H1 (cell line): ENCODE results near the gene ACSL6. TPM values are rescaled to one million over a fixed set of nuclear protein-coding genes. Genes with fewer than 3 reads are reported as not detected.

Experiments used
- CTBP2 ChIP-seq: IDR thresholded peaks from 2 replicates; pipeline ENCODE4 v1.7.0; 2011; ENCODE audit warnings: borderline replicate concordance, mild to moderate bottlenecking, moderate library complexity, mixed read lengths, low read length; ENCODE audit not compliant: insufficient read depth, insufficient read length
- RBBP5 ChIP-seq: IDR thresholded peaks from 2 replicates; pipeline ENCODE4 v1.7.1; 2012; ENCODE audit warnings: low read depth, mild to moderate bottlenecking, inconsistent platforms, low read length, moderate library complexity, borderline replicate concordance
- polyA plus RNA-seq, 7 experiments: library from polyadenylated mRNA; depleted of rRNA in 3 of 7; stranded (reverse) in 5 of 7; unstranded in 2 of 7; fragments of >200 nt in 5 of 7; fragments of 200-250 nt in 2 of 7; gene quantifications; 1 replicate in 5 of 7; 2 replicates in 1 of 7; 4 replicates in 1 of 7; pipeline versions ENCODE4 v1.2.1 to v1.2.3, GENCODE V29; 2011 to 2013; ENCODE audit warnings: missing spikeins in 2 of 7, mixed read lengths in 2 of 7
- total RNA-seq: library from RNA; stranded (reverse); fragmentation: NEBNext Ultra II Directional; extraction: Animal tissue kit (Norgen Biotek cat#: 25700); gene quantifications from 2 replicates; pipeline ENCODE4 v1.2.1, GENCODE V29; 2021
- TF ChIP-seq, protein P1 (sequence below): fragments of 300-600 bp; sonication (generic); IDR thresholded peaks from 2 replicates; pipeline ENCODE4 v1.7.1; 2012; ENCODE audit warnings: low read length, moderate library complexity, mild to moderate bottlenecking, inconsistent platforms; ENCODE audit not compliant: insufficient replicate concordance
- TF ChIP-seq, protein P2 (sequence below), 3 experiments: IDR thresholded peaks; 1 replicate in 2 of 3; 2 replicates in 1 of 3; pipeline versions ENCODE4 v1.5.1 to v1.6.1; 2011; ENCODE audit warnings: low read length in 3 of 3, mild to moderate bottlenecking in 3 of 3, inconsistent platforms in 2 of 3, low read depth in 1 of 3, moderate library complexity in 1 of 3; ENCODE audit not compliant: insufficient read depth in 1 of 3; ENCODE audit errors: control extremely low read depth in 1 of 3

The ACSL6 gene
- total and polyA plus RNA-seq, 2 of the 8 experiments (the other 6 are each of a cell fraction or from before 2014, with no cell fraction given) = 2.3 to 2.4 TPM

DNA sequence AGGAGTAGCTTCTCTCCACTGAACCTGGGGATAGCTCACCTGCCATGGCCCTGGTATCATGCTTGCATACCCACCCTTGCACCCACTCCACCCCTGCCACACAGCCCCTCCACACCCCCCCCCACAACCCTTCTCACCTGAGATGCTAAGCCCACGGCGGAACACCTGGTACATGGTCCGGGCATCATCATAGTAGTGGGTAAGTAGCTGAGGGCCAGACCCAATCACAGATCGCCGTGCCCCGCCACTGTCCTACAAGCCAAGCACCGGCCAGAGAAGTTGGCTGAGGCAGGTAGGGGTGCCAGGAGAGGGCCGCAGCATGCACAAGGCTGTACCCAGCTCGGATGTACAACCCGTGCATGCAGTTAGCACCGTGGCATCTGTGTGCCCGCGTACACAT lies 20.7 kb downstream of the ACSL6 start (continued):
- TF ChIP-seq, protein P1, sequence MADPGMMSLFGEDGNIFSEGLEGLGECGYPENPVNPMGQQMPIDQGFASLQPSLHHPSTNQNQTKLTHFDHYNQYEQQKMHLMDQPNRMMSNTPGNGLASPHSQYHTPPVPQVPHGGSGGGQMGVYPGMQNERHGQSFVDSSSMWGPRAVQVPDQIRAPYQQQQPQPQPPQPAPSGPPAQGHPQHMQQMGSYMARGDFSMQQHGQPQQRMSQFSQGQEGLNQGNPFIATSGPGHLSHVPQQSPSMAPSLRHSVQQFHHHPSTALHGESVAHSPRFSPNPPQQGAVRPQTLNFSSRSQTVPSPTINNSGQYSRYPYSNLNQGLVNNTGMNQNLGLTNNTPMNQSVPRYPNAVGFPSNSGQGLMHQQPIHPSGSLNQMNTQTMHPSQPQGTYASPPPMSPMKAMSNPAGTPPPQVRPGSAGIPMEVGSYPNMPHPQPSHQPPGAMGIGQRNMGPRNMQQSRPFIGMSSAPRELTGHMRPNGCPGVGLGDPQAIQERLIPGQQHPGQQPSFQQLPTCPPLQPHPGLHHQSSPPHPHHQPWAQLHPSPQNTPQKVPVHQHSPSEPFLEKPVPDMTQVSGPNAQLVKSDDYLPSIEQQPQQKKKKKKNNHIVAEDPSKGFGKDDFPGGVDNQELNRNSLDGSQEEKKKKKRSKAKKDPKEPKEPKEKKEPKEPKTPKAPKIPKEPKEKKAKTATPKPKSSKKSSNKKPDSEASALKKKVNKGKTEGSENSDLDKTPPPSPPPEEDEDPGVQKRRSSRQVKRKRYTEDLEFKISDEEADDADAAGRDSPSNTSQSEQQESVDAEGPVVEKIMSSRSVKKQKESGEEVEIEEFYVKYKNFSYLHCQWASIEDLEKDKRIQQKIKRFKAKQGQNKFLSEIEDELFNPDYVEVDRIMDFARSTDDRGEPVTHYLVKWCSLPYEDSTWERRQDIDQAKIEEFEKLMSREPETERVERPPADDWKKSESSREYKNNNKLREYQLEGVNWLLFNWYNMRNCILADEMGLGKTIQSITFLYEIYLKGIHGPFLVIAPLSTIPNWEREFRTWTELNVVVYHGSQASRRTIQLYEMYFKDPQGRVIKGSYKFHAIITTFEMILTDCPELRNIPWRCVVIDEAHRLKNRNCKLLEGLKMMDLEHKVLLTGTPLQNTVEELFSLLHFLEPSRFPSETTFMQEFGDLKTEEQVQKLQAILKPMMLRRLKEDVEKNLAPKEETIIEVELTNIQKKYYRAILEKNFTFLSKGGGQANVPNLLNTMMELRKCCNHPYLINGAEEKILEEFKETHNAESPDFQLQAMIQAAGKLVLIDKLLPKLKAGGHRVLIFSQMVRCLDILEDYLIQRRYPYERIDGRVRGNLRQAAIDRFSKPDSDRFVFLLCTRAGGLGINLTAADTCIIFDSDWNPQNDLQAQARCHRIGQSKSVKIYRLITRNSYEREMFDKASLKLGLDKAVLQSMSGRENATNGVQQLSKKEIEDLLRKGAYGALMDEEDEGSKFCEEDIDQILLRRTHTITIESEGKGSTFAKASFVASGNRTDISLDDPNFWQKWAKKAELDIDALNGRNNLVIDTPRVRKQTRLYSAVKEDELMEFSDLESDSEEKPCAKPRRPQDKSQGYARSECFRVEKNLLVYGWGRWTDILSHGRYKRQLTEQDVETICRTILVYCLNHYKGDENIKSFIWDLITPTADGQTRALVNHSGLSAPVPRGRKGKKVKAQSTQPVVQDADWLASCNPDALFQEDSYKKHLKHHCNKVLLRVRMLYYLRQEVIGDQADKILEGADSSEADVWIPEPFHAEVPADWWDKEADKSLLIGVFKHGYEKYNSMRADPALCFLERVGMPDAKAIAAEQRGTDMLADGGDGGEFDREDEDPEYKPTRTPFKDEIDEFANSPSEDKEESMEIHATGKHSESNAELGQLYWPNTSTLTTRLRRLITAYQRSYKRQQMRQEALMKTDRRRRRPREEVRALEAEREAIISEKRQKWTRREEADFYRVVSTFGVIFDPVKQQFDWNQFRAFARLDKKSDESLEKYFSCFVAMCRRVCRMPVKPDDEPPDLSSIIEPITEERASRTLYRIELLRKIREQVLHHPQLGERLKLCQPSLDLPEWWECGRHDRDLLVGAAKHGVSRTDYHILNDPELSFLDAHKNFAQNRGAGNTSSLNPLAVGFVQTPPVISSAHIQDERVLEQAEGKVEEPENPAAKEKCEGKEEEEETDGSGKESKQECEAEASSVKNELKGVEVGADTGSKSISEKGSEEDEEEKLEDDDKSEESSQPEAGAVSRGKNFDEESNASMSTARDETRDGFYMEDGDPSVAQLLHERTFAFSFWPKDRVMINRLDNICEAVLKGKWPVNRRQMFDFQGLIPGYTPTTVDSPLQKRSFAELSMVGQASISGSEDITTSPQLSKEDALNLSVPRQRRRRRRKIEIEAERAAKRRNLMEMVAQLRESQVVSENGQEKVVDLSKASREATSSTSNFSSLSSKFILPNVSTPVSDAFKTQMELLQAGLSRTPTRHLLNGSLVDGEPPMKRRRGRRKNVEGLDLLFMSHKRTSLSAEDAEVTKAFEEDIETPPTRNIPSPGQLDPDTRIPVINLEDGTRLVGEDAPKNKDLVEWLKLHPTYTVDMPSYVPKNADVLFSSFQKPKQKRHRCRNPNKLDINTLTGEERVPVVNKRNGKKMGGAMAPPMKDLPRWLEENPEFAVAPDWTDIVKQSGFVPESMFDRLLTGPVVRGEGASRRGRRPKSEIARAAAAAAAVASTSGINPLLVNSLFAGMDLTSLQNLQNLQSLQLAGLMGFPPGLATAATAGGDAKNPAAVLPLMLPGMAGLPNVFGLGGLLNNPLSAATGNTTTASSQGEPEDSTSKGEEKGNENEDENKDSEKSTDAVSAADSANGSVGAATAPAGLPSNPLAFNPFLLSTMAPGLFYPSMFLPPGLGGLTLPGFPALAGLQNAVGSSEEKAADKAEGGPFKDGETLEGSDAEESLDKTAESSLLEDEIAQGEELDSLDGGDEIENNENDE = no peak
- TF ChIP-seq, protein P2, sequence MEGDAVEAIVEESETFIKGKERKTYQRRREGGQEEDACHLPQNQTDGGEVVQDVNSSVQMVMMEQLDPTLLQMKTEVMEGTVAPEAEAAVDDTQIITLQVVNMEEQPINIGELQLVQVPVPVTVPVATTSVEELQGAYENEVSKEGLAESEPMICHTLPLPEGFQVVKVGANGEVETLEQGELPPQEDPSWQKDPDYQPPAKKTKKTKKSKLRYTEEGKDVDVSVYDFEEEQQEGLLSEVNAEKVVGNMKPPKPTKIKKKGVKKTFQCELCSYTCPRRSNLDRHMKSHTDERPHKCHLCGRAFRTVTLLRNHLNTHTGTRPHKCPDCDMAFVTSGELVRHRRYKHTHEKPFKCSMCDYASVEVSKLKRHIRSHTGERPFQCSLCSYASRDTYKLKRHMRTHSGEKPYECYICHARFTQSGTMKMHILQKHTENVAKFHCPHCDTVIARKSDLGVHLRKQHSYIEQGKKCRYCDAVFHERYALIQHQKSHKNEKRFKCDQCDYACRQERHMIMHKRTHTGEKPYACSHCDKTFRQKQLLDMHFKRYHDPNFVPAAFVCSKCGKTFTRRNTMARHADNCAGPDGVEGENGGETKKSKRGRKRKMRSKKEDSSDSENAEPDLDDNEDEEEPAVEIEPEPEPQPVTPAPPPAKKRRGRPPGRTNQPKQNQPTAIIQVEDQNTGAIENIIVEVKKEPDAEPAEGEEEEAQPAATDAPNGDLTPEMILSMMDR (IDR thresholded peaks at IDR 0.05; ENCODE audit: control extremely low read depth in 1 of 3, insufficient read depth in 1 of 3, low read depth in 1 of 3, low read length in 3 of 3) = no peak
- TF ChIP-seq CTBP2 (no peak), RBBP5 (no peak)
